NOMO-1 treated with DMSO at 0.1 percent for 48 hours (cell line): Measurements from ENCODE around the gene CNTN2.

Experiments
- DNase-seq: peaks from one replicate; lab custom pipeline; 2025; ENCODE audit not compliant: unreplicated experiment; lab: John Stamatoyannopoulos, UW

Gene CNTN2

GRCh38 chr1:205042911-205043806, at the start of gene CNTN2:
Gene CNTN2 (plus strand): TSS chr1:205043212. CDS start chr1:205053186, 9,974 bp downstream.
- DNase-seq, result no peak

GRCh38 chr1:204994086-204994862, 48.7 kb upstream of the CNTN2 start:
- DNase-seq, result no peak

GRCh38 chr1:204996981-204997380, 46.0 kb upstream of the CNTN2 start:
- no peak for DNase-seq

- DNase-seq, result no peak
Observed at GRCh38 chr1:204997591-204998355, 45.2 kb upstream of the CNTN2 start.

GRCh38 chr1:205001162-205001561, 41.9 kb upstream of the CNTN2 start:
- DNase-seq, result no peak

GRCh38 chr1:205002705-205003104, 40.3 kb upstream of the CNTN2 start:
- DNase-seq, result no peak

- no peak for DNase-seq
Observed at GRCh38 chr1:205003358-205004131, 39.5 kb upstream of the CNTN2 start.

GRCh38 chr1:205004351-205004750, 38.7 kb upstream of the CNTN2 start:
- no peak for DNase-seq

- DNase-seq, result no peak
Observed at GRCh38 chr1:205008896-205009295, 34.1 kb upstream of the CNTN2 start.

- no peak for DNase-seq
Observed at GRCh38 chr1:205009670-205010069, 33.3 kb upstream of the CNTN2 start.

- no peak for DNase-seq
Observed at GRCh38 chr1:205012391-205013140, 30.4 kb upstream of the CNTN2 start.

- DNase-seq, result no peak
Observed at GRCh38 chr1:205013683-205014367, 29.2 kb upstream of the CNTN2 start.

GRCh38 chr1:205014783-205015182, 28.2 kb upstream of the CNTN2 start:
- DNase-seq, result no peak

- no peak for DNase-seq
Observed at GRCh38 chr1:205015241-205015640, 27.8 kb upstream of the CNTN2 start.

- no peak for DNase-seq
Observed at GRCh38 chr1:205016075-205016474, 26.9 kb upstream of the CNTN2 start.

GRCh38 chr1:205016584-205016983, 26.4 kb upstream of the CNTN2 start:
- no peak for DNase-seq

- no peak for DNase-seq
Observed at GRCh38 chr1:205017001-205017400, 26.0 kb upstream of the CNTN2 start.

GRCh38 chr1:205017766-205018165, 25.2 kb upstream of the CNTN2 start:
- DNase-seq, result no peak

GRCh38 chr1:205018381-205018780, 24.6 kb upstream of the CNTN2 start:
- no peak for DNase-seq
